ENCODE data around the gene RGS11. TPM values are rescaled to one million over a fixed set of nuclear protein-coding genes. Genes with fewer than 3 reads are reported as not detected.
"Not testable (repeated sequence)": the region's sequence is repeated elsewhere in the genome, so short reads cannot be mapped to it uniquely, and the experiment has no call there.

RGS11 gene
- total RNA-seq, 1 donor from 2014 or later = 5.4 TPM

GRCh38 chr16:239948-240277 is 35.8 kb downstream of the RGS11 start:
- Histone ChIP-seq H3K36me3 (no peaks in the 10 kb centered on the region), H3K27ac (no peak overlapping the region), H3K4me1 (peaks cover 22% of the 10 kb centered on the region), H3K9me3 (no peaks in the 10 kb centered on the region), H3K4me3 (no peak overlapping the region), H3K27me3 (no peaks in the 10 kb centered on the region)
- intact Hi-C loops (cut with DNase I) = no loop called here
- DNase-seq (ENCODE audit: extremely low spot score in 2 of 2) = no peak
- TF ChIP-seq POLR2A (IDR thresholded peaks at IDR 0.05) (no peak), POLR2AphosphoS5 (IDR thresholded peaks at IDR 0.05; ENCODE audit: insufficient read depth in 1 of 2, low read depth in 1 of 2) (no peak)
- TF ChIP-seq, protein P1, sequence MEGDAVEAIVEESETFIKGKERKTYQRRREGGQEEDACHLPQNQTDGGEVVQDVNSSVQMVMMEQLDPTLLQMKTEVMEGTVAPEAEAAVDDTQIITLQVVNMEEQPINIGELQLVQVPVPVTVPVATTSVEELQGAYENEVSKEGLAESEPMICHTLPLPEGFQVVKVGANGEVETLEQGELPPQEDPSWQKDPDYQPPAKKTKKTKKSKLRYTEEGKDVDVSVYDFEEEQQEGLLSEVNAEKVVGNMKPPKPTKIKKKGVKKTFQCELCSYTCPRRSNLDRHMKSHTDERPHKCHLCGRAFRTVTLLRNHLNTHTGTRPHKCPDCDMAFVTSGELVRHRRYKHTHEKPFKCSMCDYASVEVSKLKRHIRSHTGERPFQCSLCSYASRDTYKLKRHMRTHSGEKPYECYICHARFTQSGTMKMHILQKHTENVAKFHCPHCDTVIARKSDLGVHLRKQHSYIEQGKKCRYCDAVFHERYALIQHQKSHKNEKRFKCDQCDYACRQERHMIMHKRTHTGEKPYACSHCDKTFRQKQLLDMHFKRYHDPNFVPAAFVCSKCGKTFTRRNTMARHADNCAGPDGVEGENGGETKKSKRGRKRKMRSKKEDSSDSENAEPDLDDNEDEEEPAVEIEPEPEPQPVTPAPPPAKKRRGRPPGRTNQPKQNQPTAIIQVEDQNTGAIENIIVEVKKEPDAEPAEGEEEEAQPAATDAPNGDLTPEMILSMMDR (IDR thresholded peaks at IDR 0.05) = no peak

GRCh38 chr16:234468-235305 is 41.1 kb downstream of the RGS11 start, which contains the start of gene FAM234A:
Gene FAM234A (plus strand): TSS chr16:234821. CDS start chr16:254414, 19,593 bp downstream.
- intact Hi-C loops (cut with DNase I) = loop anchor here (2.0 kb wide), 1 partner anchor 118 kb away; the partner anchor contains the start of gene AXIN1

DNA sequence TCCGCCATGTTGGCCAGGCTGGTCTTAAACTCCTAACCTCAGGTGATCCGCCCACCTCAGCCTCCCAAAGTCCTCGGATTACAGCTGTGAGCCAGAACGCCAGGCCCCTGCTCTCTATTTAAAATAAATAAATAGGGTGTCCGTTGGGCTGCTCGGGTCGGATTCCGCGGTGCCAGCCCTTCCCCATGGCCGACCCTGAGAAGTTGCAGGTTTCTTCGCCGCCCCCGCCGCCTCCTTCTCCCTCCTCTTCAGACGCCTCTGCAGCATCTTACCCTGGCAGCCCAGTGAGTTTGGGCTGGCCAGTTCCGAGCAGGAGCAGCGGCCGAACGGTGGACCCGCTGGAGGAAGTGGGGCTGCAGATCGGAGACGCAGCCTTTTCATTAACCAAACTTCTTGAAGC is 44.8 kb downstream of the RGS11 start:
- no peaks in the 10 kb centered on the region for H3K9me3 ChIP-seq
- H3K27me3 ChIP-seq = no peaks in the 10 kb centered on the region
- peaks cover 0 to 13% of the 10 kb centered on the region in 2 donors for H3K36me3 ChIP-seq
- intact Hi-C loops (cut with DNase I) = no loop called here
- H3K27ac ChIP-seq = no peak overlapping the region
- TF ChIP-seq, protein P1 (IDR thresholded peaks at IDR 0.05) = no peak
- TF ChIP-seq POLR2AphosphoS5 (IDR thresholded peaks at IDR 0.05; ENCODE audit: insufficient read depth in 1 of 2, low read depth in 1 of 2) (no peak), POLR2A (IDR thresholded peaks at IDR 0.05) (no peak)
- peaks cover 32% of the 10 kb centered on the region for H3K4me1 ChIP-seq
- H3K4me3 ChIP-seq = no peak overlapping the region
- DNase-seq (ENCODE audit: extremely low spot score in 2 of 2) = no peak

More at GRCh38 chr16:234468-235305, 41.1 kb downstream of the RGS11 start, which contains the start of gene FAM234A:
- Histone ChIP-seq H3K4me3 (peak within 1 kb of the TSS; percentile 58 to 89), H3K9me3 (no peaks in the 10 kb centered on the region), H3K27me3 (no peaks in the 10 kb centered on the region), H3K36me3 (no peaks in the 10 kb centered on the region), H3K4me1 (peaks cover 13% of the 10 kb centered on the region), H3K27ac (peak within 1 kb of the TSS; percentile 94)
- TF ChIP-seq POLR2AphosphoS5 (IDR thresholded peaks at IDR 0.05; ENCODE audit: insufficient read depth in 1 of 2, low read depth in 1 of 2) = peak; percentile 35 to 84
- TF ChIP-seq POLR2A (IDR thresholded peaks at IDR 0.05) = peak; percentile 89 to 96
- TF ChIP-seq, protein P1 (IDR thresholded peaks at IDR 0.05) = no peak
- peak in 1 of 2 donors; percentile 94 for DNase-seq (ENCODE audit: extremely low spot score in 2 of 2)

GRCh38 chr16:230351-230750 is 45.4 kb downstream of the RGS11 start:
- H3K36me3 ChIP-seq = peaks cover 0 to 19% of the 10 kb centered on the region in 2 donors
- H3K27ac ChIP-seq; H3K27me3 ChIP-seq; H3K4me3 ChIP-seq; H3K9me3 ChIP-seq; DNase-seq (ENCODE audit: extremely low spot score in 2 of 2); intact Hi-C loops (cut with DNase I): not testable (repeated sequence)
- peaks cover 26% of the 10 kb centered on the region for H3K4me1 ChIP-seq

GRCh38 chr16:229731-230281 is 45.9 kb downstream of the RGS11 start:
- Histone ChIP-seq H3K4me1 (peaks cover 23% of the 10 kb centered on the region), H3K27me3 (no peaks in the 10 kb centered on the region), H3K36me3 (peaks cover 0 to 24% of the 10 kb centered on the region in 2 donors), H3K27ac (peak overlapping the region; percentile 85), H3K4me3 (peak overlapping the region; percentile 75 to 76), H3K9me3 (no peaks in the 10 kb centered on the region)
- intact Hi-C loops (cut with DNase I) = no loop called here
- TF ChIP-seq POLR2AphosphoS5 (IDR thresholded peaks at IDR 0.05; ENCODE audit: insufficient read depth in 1 of 2, low read depth in 1 of 2) (no peak), POLR2A (IDR thresholded peaks at IDR 0.05) (no peak)
- TF ChIP-seq, protein P1 (IDR thresholded peaks at IDR 0.05) = no peak
- DNase-seq (ENCODE audit: extremely low spot score in 2 of 2) = no peak

All from vagina (tissue), 2 donors.